Astrocyte of the spinal cord (primary cell): ENCODE measurements around the gene MTA3.
"Not testable (repeated sequence)": the region's sequence is repeated elsewhere in the genome, so short reads cannot be mapped to it uniquely, and the experiment has no call there.

Source experiments
- DNase-seq: peaks from one replicate; pipeline ENCODE4 v3.0.0; 2011; ENCODE audit warnings: low read depth, low spot score
- H3K4me3 ChIP-seq: 2 replicates; pipeline ENCODE4 v1.5.1; 2011; ENCODE audit warnings: low read depth, mild to moderate bottlenecking, low read length, moderate library complexity
- in situ Hi-C: cut with HindIII; loops from 2 replicates; pipeline ENCODE4 v1.10.0; 2017; ENCODE audit warnings: low sequenced_read_pairs
- TF ChIP-seq, protein P1 (sequence below): IDR thresholded peaks from 2 replicates; pipeline ENCODE4 v1.5.1; 2012; ENCODE audit warnings: low read depth, mild to moderate bottlenecking, low read length, inconsistent platforms

Gene MTA3

GRCh38 chr2:42573256-42573655, 4.8 kb downstream of the MTA3 start:
- DNase-seq: no peak
- TF ChIP-seq, protein P1, sequence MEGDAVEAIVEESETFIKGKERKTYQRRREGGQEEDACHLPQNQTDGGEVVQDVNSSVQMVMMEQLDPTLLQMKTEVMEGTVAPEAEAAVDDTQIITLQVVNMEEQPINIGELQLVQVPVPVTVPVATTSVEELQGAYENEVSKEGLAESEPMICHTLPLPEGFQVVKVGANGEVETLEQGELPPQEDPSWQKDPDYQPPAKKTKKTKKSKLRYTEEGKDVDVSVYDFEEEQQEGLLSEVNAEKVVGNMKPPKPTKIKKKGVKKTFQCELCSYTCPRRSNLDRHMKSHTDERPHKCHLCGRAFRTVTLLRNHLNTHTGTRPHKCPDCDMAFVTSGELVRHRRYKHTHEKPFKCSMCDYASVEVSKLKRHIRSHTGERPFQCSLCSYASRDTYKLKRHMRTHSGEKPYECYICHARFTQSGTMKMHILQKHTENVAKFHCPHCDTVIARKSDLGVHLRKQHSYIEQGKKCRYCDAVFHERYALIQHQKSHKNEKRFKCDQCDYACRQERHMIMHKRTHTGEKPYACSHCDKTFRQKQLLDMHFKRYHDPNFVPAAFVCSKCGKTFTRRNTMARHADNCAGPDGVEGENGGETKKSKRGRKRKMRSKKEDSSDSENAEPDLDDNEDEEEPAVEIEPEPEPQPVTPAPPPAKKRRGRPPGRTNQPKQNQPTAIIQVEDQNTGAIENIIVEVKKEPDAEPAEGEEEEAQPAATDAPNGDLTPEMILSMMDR: no peak
- H3K4me3 ChIP-seq: no peak overlapping the region
- in situ Hi-C loops: no loop called here

- DNase-seq: no peak
- in situ Hi-C loops: no loop called here
- H3K4me3 ChIP-seq: no peak overlapping the region
- TF ChIP-seq, protein P1: no peak
Observed at GRCh38 chr2:42575458-42576064, 7.1 kb downstream of the MTA3 start.

GRCh38 chr2:42578621-42579020, 10.2 kb downstream of the MTA3 start:
- no peak for DNase-seq
- TF ChIP-seq, protein P1: no peak
- in situ Hi-C loops: no loop called here
- no peak overlapping the region for H3K4me3 ChIP-seq

DNA sequence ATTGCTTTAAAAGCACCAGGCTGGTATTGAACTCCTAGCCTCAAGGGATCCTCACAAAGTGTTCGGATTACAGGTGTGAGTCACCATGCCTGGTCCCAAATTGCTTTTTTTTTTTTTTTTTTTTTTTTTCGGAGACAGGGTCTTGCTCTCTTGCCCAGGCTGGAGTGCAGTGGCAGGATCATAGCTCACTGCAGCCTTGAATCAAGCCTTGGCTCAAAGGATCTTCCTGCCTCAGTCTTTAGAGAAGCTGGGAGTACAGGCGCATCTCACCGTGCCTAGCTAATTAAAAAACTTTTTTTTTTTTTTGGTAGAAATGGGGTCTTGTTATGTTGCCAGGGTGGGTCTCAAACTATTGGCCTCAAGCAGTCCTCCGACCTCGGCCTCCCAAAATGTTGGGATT, 12.8 kb downstream of the MTA3 start:
- no peak for DNase-seq
- H3K4me3 ChIP-seq: no peak overlapping the region
- TF ChIP-seq, protein P1: no peak
- in situ Hi-C loops: no loop called here

GRCh38 chr2:42584628-42585027, 16.2 kb downstream of the MTA3 start:
- DNase-seq, in situ Hi-C loops, H3K4me3 ChIP-seq: not testable (repeated sequence)

- no peak for DNase-seq
- in situ Hi-C loops: no loop called here
- H3K4me3 ChIP-seq: no peak overlapping the region
- TF ChIP-seq, protein P1: no peak
Observed at GRCh38 chr2:42585779-42586178, 17.3 kb downstream of the MTA3 start.

GRCh38 chr2:42587526-42588117, 19.2 kb downstream of the MTA3 start:
- H3K4me3 ChIP-seq: no peak overlapping the region
- DNase-seq: no peak
- TF ChIP-seq, protein P1: no peak
- in situ Hi-C loops: no loop called here
